WI38 (cell line): ENCODE data around the gene SFI1.
"Not testable (repeated sequence)": the region's sequence is repeated elsewhere in the genome, so short reads cannot be mapped to it uniquely, and the experiment has no call there.

ENCODE experiments used
- H3K4me3 ChIP-seq: 2 replicates; pipeline ENCODE4 v1.5.1; 2011; ENCODE audit warnings: low read depth, mild to moderate bottlenecking, control low read depth, low read length
- TF ChIP-seq, protein P1 (sequence below): IDR thresholded peaks from 2 replicates; pipeline ENCODE4 v1.5.1; 2012; ENCODE audit warnings: low read depth, mild to moderate bottlenecking, control low read depth, low read length

Gene SFI1

DNA sequence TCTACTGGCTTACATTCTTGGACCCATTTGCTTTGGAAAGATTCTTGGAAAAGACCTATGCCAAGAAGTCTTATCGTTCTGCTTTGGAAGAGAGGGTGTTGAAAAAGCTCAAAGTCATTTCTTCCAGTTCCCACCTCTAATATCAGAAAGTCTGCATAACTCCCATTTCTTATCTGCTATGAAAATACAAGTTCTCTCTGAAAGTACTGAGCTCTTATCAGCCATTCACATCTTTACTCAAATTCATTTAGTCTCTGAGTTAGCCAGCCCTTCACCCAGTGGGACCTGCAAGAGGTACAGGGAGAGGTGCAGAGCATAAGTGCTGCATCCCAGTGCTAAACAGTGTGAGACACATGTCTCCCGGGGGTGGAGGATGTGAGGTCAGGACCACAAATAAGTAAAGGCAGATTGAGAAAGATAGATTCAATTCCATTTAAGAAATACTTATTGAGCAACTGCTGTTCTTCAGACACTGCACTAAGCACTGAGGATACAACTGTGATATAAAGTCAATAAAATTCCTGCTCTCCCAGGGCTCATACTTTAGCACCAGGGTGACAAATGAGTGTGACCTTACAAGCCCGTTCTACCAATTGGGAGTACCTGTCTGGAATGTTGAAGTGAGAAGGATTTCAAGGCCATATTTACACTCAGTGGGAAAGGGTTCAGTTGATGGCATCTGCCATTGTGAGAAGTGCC is 89.0 kb downstream of the SFI1 start:
- TF ChIP-seq, protein P1, sequence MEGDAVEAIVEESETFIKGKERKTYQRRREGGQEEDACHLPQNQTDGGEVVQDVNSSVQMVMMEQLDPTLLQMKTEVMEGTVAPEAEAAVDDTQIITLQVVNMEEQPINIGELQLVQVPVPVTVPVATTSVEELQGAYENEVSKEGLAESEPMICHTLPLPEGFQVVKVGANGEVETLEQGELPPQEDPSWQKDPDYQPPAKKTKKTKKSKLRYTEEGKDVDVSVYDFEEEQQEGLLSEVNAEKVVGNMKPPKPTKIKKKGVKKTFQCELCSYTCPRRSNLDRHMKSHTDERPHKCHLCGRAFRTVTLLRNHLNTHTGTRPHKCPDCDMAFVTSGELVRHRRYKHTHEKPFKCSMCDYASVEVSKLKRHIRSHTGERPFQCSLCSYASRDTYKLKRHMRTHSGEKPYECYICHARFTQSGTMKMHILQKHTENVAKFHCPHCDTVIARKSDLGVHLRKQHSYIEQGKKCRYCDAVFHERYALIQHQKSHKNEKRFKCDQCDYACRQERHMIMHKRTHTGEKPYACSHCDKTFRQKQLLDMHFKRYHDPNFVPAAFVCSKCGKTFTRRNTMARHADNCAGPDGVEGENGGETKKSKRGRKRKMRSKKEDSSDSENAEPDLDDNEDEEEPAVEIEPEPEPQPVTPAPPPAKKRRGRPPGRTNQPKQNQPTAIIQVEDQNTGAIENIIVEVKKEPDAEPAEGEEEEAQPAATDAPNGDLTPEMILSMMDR, result no peak
- H3K4me3 ChIP-seq, result no peak overlapping the region

DNA sequence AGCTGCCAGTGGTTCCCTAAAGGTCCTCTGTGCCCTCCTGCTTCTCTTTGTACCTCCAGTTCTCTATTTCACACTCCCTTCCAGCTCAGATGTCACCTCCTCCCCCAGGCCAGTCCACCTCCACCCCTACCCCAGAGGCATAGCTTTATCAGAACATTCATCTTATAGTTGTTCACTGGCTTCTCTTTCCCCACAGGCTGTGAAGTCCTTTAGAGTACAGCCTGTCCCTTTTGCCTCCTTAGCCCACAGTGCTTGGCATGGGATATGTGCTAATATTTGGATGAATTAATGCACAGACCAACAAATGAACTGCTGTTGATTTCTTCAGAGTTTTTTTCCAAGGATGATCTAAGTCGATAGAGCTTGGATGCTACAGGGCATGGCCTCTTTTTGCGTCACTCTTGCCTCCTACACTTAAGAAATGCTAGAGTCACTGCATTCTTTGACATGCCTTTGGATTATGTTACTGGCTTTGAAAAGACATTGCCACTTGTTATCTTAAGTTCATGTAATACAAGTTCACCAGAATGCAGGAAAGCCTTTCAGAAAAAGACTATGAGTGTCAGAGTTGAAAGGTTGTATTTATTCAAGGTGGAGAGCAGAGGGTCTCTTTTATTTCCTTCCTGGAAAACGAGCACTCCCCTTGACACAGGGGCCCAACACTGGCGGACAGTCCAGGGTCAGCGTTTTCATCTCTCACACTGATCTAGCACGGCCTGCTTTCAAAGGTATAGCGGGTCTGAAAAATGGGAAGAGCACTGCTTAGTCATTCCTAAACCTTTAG is 90.0 kb downstream of the SFI1 start:
- TF ChIP-seq, protein P1, result no peak
- no peak overlapping the region for H3K4me3 ChIP-seq

DNA sequence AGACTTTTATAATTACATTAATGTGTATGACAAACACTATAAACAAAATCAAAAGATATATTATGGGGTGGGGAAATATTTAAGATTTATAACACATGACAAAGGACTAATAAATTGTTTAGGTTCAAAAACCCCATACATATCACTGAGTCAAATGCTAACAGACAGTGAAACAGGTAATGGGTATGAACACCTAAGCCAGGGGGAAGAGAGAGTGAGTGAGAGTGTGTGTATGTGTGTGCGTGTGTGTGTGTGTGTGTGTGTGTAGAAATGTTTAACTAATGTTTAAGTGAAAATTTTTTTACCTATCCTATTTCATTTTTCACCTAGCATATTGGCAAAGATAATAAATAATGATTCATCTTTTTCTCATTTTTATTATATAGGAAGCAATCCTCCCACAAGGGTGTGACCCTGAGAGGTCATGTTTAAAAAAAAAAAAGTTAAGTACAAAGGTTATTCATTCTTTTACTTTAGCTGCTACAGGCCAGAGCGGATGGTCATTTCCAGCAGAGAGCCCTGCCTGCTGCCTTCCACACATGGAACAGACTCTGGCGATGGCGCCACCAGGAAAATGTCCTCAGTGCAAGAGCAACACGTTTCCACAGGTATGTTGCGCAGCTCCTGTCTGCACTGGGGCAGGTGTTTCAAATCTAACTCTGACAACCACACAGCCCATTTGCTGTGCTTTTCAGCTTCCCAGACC is 92.8 kb downstream of the SFI1 start:
- H3K4me3 ChIP-seq, result no peak overlapping the region
- TF ChIP-seq, protein P1, result no peak

DNA sequence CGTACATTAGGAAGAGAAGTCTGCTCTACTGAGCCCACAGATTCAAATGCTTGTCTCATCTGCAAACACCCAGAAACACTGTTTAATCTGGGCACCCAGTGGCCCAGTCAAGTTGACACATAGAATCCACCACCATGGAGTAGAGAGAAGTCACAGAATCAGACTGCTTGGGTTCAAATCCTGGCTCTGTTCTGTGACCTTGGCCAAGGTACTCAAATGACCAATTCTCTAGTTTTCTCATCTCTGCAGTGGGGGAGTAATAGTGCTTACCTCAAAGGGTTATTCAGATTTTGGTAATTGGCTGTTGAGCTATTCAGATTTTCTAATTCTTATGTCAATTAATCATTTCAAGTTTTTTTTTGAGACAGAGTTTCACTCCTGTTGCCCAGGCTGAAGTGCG is 93.8 kb downstream of the SFI1 start:
- not testable (repeated sequence) for H3K4me3 ChIP-seq

DNA sequence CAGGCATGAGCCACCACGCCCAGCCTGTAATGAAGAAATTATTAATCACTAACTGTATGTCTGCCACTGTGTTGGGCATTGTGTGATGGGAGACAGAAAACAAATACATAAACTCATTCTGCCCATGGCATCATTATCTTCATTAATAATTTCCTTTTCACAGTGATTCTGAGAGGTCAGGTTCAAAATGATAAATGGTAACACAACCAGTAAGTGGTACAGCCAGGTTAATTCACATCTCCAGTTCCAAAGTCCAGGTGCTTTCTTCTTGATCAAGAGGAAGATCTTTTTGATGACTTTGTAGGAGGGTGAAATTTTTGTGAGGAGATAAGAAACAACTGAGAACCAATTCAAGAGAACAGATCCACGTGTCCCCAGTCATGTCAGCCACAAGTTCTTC is 98.9 kb downstream of the SFI1 start:
- no peak overlapping the region for H3K4me3 ChIP-seq
- TF ChIP-seq, protein P1, result no peak

DNA sequence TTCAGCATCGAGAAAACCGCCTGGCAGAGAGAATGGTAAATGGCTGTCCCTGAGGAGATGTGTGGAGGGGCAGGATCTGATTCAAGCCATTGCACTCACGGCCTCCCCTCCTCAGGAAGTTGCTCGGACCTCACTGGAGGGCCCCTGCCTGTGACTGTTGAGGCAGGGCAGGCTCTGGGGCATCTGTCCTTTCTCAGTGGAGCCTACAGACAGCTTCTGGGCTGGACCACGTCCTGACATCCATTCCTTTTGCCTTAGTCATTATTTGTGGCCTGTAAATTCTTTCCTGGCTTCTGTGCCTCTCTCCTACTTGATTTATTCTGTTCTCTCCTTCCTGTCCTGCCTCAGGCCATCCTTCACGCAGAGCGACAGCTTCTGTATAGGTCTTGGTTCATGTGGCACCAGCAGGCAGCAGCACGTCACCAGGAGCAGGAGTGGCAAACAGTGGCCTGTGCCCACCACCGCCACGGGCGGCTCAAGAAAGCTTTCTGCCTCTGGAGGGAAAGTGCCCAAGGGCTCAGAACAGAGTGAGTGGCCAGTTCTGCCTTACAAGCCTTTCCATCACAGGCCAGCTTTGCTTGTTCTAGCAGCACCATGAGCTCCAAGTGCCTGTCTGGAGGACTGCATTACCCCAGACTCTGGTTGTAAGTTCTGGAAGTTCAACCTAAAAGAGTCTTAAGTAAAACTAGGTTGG is 106.1 kb downstream of the SFI1 start:
- TF ChIP-seq, protein P1, result no peak
- no peak overlapping the region for H3K4me3 ChIP-seq

DNA sequence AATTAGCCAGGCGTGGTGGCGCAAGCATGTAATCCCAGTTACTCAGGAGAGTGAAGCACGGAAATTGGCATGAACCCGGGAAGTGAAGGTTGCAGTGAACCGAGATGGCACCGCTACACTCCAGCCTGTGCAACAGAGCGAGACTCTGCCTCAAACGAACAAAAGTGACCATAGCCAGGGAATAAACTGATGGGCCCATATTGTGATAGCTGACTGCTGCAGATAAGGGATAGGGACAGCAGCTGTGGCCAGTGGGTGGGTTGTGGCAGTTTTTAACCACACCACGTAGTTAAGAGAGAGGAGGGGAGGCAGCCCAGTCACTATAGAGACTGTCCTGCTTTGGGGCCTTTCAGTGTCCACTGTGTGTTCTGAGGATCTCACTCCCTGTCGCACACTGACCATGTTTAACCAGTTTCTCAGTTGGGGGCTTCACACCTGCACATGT is 106.8 kb downstream of the SFI1 start:
- TF ChIP-seq, protein P1, result no peak
- H3K4me3 ChIP-seq, result no peak overlapping the region
